Activated naive CD4-positive, alpha-beta T cell treated with Interleukin-2 at 50 U/mL for 16 hours (primary cell): ENCODE data around the gene SBDS.
"Not testable (repeated sequence)": the region's sequence is repeated elsewhere in the genome, so short reads cannot be mapped to it uniquely, and the experiment has no call there.

Experiments used
- DNase-seq: peaks from one replicate; pipeline ENCODE4 v3.0.0-alpha.2; 2020

SBDS gene

GRCh38 chr7:66994691-66995049 lies 716 bp downstream of the SBDS start:
- peak; percentile 53 for DNase-seq

GRCh38 chr7:66994051-66994450 lies 1.3 kb downstream of the SBDS start:
- not testable (repeated sequence) for DNase-seq

- DNase-seq, result not testable (repeated sequence)
Measured at GRCh38 chr7:66989552-66989951, 5.8 kb downstream of the SBDS start.

- DNase-seq, result not testable (repeated sequence)
Measured at GRCh38 chr7:66980336-66980735, 15.1 kb downstream of the SBDS start.

- DNase-seq, result not testable (repeated sequence)
Measured at GRCh38 chr7:66979013-66979412, 16.4 kb downstream of the SBDS start.

- DNase-seq, result not testable (repeated sequence)
Measured at GRCh38 chr7:66978312-66978711, 17.1 kb downstream of the SBDS start.

- no peak for DNase-seq
Measured at GRCh38 chr7:66974986-66975590, 20.3 kb downstream of the SBDS start.

GRCh38 chr7:66970310-66970709 lies 25.1 kb downstream of the SBDS start:
- no peak for DNase-seq

- not testable (repeated sequence) for DNase-seq
Measured at GRCh38 chr7:66969001-66969400, 26.4 kb downstream of the SBDS start.

- DNase-seq, result no peak
Measured at GRCh38 chr7:66967029-66967428, 28.4 kb downstream of the SBDS start.

GRCh38 chr7:66964411-66964810 lies 31.0 kb downstream of the SBDS start:
- no peak for DNase-seq

GRCh38 chr7:66961096-66961495 lies 34.3 kb downstream of the SBDS start:
- no peak for DNase-seq

GRCh38 chr7:66960192-66960591 lies 35.2 kb downstream of the SBDS start:
- DNase-seq, result no peak

GRCh38 chr7:66958538-66959350 lies 36.6 kb downstream of the SBDS start:
- DNase-seq, result no peak

GRCh38 chr7:66957595-66958290 lies 37.6 kb downstream of the SBDS start:
- DNase-seq, result no peak

- DNase-seq, result no peak
Measured at GRCh38 chr7:66953044-66953427, 42.4 kb downstream of the SBDS start.

- DNase-seq, result no peak
Measured at GRCh38 chr7:66952343-66953043, 42.9 kb downstream of the SBDS start.

- DNase-seq, result no peak
Measured at GRCh38 chr7:66950763-66951162, 44.6 kb downstream of the SBDS start.

- DNase-seq, result no peak
Measured at GRCh38 chr7:66950311-66950710, 45.1 kb downstream of the SBDS start.

GRCh38 chr7:66948480-66949109 lies 46.8 kb downstream of the SBDS start:
- DNase-seq, result no peak

- no peak for DNase-seq
Measured at GRCh38 chr7:66946545-66946944, 48.8 kb downstream of the SBDS start.

- DNase-seq, result no peak
Measured at GRCh38 chr7:66939325-66939724, 56.1 kb downstream of the SBDS start.

- no peak for DNase-seq
Measured at GRCh38 chr7:66937940-66938339, 57.4 kb downstream of the SBDS start.
